ENCODE measurements around the gene SMAP1.

SMAP1 gene

DNA sequence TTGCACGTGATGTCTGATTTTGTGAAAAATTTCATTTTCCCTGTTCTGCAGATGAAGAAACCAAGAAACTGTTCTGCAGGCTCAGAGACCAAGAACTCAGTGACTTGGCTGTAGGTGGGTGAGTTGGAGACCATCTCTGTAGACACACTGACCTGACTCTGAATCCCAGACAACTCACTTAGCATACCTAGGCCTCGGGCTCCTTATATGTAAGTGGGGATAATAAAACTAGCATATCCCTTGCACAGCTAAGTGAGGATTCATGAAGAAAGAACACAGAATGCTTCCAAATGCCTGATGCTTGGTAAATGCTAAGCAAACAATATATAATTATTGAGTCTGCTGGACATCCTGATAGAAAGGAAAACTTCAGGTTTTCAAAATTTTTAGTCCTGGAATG, 218.4 kb downstream of the SMAP1 start:
- no peaks in the 10 kb centered on the region for H3K9me3 Mint-ChIP-seq

DNA sequence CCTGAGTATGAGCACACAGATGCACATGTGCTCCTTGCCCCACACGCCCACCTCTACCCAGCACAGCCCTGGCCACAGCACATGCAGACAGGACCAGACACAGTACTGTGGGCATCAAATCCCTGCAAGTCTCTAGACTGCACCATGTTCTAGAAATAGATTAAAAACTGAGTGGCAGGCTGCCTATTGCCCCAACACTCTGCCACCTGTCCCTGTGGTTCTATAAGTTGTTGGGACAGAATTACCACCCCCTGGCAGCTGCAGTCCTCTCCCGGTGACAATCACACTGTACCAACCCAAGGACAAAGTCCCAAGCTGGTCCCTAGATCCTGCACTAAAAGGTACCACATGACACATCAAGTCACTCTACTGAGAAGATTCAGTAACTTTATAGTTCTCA, 219.0 kb downstream of the SMAP1 start:
- H3K9me3 Mint-ChIP-seq: no peaks in the 10 kb centered on the region

More for the DNA sequence above, 218.4 kb downstream of the SMAP1 start:
- Mint-ChIP-seq H3K4me1 (peaks cover 3% of the 10 kb centered on the region), H3K4me3 (no peak overlapping the region), H3K27me3 (peaks cover 2% of the 10 kb centered on the region), H3K36me3 (no peaks in the 10 kb centered on the region), H3K27ac (no peak overlapping the region)
- ATAC-seq (ENCODE audit: low read depth) (no peak), DNase-seq (ENCODE audit: low spot score in 2 of 2) (no peak)

DNA sequence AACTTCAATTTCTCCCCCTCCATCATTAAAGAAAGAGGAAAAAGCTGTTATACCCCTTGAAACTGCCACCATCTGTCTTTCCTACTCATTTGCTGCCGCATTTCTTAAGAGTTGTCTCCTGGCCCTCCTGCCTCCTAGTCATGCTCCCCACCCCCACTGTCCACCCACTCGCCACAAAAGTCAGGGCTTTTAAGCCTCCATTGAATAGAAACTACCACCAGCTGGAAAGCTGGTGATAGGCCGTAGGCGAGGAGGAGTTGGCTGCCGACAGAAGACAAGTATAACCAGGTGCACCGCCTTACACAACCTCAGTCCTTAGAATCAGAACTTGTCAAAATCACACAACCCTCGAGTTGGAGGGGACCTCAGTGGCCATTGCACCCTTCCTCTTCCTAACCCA, 221.6 kb downstream of the SMAP1 start:
- no peak for ATAC-seq (ENCODE audit: low read depth)
- Mint-ChIP-seq H3K36me3 (no peaks in the 10 kb centered on the region), H3K4me1 (peaks cover 3% of the 10 kb centered on the region), H3K9me3 (no peaks in the 10 kb centered on the region), H3K4me3 (no peak overlapping the region), H3K27ac (no peak overlapping the region), H3K27me3 (no peaks in the 10 kb centered on the region)
- DNase-seq (ENCODE audit: low spot score in 2 of 2): no peak

More for the DNA sequence above, 219.0 kb downstream of the SMAP1 start:
- H3K4me3 Mint-ChIP-seq: no peak overlapping the region
- ATAC-seq (ENCODE audit: low read depth) (no peak), DNase-seq (ENCODE audit: low spot score in 2 of 2) (no peak)
- H3K36me3 Mint-ChIP-seq: no peaks in the 10 kb centered on the region
- H3K27ac Mint-ChIP-seq: no peak overlapping the region
- peaks cover 3% of the 10 kb centered on the region for H3K4me1 Mint-ChIP-seq
- peaks cover 2% of the 10 kb centered on the region for H3K27me3 Mint-ChIP-seq

DNA sequence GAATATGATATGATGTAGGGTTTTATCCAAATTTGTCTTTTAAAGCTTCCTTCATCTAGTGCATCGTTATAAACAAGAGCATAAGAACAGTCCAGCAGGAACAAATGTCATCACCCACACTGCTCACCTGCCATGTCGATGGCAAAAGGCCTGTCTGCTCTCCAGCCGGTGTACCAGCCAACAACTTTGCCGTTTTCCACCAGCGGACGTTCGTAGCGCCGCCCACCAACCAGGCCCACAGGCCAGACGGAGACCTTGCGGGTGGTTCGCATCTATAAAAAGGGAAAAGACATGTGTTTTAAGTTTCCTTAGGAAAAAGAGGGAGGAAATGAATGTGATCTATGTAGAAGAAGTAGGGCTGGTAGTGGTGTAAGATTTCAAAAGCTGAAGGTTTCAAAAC, 226.3 kb downstream of the SMAP1 start:
- DNase-seq (ENCODE audit: low spot score in 2 of 2) (no peak), ATAC-seq (ENCODE audit: low read depth) (no peak)
- H3K36me3 Mint-ChIP-seq: no peaks in the 10 kb centered on the region
- no peaks in the 10 kb centered on the region for H3K9me3 Mint-ChIP-seq
- no peaks in the 10 kb centered on the region for H3K4me1 Mint-ChIP-seq
- H3K27me3 Mint-ChIP-seq: peaks cover 3% of the 10 kb centered on the region
- no peak overlapping the region for H3K4me3 Mint-ChIP-seq
- no peak overlapping the region for H3K27ac Mint-ChIP-seq

DNA sequence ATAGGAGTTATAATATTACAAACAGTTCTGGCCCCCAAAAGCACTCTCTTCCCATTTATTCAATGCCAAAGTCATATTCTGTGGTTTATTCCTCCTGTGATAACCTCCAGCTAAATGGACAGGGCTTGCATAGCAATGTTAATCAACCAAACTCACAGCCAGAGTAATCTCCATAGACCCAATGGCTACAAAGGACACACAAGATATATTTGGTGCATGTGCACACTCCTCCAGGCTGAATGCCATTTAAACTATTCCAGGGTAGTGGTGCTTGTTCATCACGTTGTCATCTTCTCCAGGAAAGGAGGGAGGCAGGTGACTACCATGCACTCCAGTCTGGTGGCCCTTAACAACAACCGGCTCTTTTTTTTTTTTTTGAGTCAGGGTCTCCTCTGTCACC, 232.4 kb downstream of the SMAP1 start:
- H3K9me3 Mint-ChIP-seq: no peaks in the 10 kb centered on the region

DNA sequence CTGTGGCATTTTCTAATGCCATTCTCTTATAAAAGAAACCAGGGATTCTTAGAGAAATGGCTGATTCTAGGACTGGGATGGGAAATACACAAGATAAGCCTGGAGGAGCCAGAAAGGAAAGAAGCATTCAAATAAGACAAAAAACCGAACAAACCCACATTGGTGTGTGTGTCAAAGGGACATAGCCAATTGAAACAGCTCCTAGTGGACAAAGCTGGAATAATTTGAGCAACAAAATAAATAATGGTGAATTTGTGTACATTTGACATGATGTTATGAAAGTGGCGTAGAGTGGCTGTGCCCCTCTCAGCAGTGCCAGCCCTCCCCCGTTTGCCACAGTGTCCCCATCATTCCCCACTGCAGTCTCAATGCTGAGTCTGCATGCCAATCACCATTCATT, 233.6 kb downstream of the SMAP1 start:
- Mint-ChIP-seq H3K27ac (no peak overlapping the region), H3K36me3 (no peaks in the 10 kb centered on the region), H3K27me3 (peaks cover 4% of the 10 kb centered on the region)

More for the DNA sequence above, 232.4 kb downstream of the SMAP1 start:
- Mint-ChIP-seq H3K36me3 (no peaks in the 10 kb centered on the region), H3K27me3 (peaks cover 6% of the 10 kb centered on the region), H3K4me1 (no peaks in the 10 kb centered on the region), H3K27ac (no peak overlapping the region), H3K4me3 (no peak overlapping the region)
- no peak for ATAC-seq (ENCODE audit: low read depth)
- DNase-seq (ENCODE audit: low spot score in 2 of 2): no peak

DNA sequence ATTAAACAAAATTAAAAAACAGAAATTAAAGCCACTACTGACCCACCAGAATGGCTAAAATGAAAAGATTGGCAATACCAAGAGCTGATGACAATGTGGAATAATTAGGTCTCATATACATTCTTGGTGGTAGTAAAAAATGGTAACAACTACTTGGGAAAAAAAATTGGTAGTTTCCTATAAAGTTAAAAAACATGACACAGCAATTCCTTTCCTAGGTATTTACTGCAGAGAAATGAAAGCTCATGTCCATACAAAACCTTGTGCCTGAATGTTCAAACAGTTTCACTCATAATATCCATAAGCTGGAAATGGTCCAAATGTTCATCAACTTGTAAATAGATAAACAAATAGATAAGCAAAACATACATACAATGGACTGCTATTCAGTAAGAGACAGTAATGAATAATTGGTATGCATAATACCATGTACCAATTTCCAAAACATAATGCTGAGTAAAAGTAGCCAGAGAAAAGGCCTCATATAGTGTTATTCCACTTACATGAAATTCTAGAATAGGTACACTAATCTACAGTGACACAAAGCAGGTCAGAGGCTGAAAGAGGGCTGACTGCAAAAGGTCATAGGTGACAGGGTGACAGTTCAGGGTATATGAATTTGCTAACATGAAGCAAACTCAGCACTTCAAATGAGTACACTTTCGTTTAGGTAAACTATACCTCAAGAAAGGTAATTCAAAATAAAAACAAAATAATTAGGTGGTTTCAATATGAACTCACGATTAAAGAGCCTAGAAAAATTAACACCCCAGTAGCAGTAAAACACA, 236.2 kb downstream of the SMAP1 start:
- H3K36me3 Mint-ChIP-seq: no peaks in the 10 kb centered on the region
- H3K27me3 Mint-ChIP-seq: peaks cover 3% of the 10 kb centered on the region
- H3K4me1 Mint-ChIP-seq: no peaks in the 10 kb centered on the region
- no peak overlapping the region for H3K27ac Mint-ChIP-seq
- no peak for ATAC-seq (ENCODE audit: low read depth)
- no peaks in the 10 kb centered on the region for H3K9me3 Mint-ChIP-seq
- DNase-seq (ENCODE audit: low spot score in 2 of 2): no peak
- H3K4me3 Mint-ChIP-seq: no peak overlapping the region

More for the DNA sequence above, 233.6 kb downstream of the SMAP1 start:
- no peak for DNase-seq (ENCODE audit: low spot score in 2 of 2)
- Mint-ChIP-seq H3K9me3 (no peaks in the 10 kb centered on the region), H3K4me3 (no peak overlapping the region), H3K4me1 (no peaks in the 10 kb centered on the region)
- ATAC-seq (ENCODE audit: low read depth): no peak

DNA sequence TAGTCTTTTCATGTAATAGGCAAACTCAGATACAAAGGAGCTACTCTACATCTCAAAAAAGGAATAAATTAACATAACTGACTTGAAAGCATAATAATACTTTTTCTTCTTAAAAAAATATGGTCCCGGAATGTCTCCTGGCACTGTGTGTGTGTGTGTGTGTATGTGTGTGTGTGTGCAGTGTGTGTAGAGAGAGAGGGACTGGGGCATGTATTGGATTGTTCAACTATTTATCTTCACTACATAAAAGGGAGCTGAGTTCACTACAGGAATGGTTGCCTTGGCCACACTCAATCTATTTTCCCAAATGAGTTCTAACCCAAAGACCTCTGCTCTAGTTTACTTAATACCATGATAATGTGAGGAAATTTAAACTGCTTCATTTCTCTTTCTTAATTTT, 238.1 kb downstream of the SMAP1 start:
- no peak for DNase-seq (ENCODE audit: low spot score in 2 of 2)
- H3K4me1 Mint-ChIP-seq: no peaks in the 10 kb centered on the region
- ATAC-seq (ENCODE audit: low read depth): no peak
- no peak overlapping the region for H3K4me3 Mint-ChIP-seq
- H3K27ac Mint-ChIP-seq: no peak overlapping the region
- H3K9me3 Mint-ChIP-seq: no peaks in the 10 kb centered on the region
- no peaks in the 10 kb centered on the region for H3K36me3 Mint-ChIP-seq
- H3K27me3 Mint-ChIP-seq: peaks cover 3% of the 10 kb centered on the region
